Measurements from ENCODE around the gene ITGB3. TPM values are rescaled to one million over a fixed set of nuclear protein-coding genes. Genes with fewer than 3 reads are reported as not detected.

The ITGB3 gene
- total RNA-seq, 2 donors from 2014 or later: 2.0 to 2.1 TPM

- peaks cover 6% of the 10 kb centered on the region for H3K4me1 ChIP-seq
- DNase-seq (no peak), ATAC-seq (no peak)
- no peak overlapping the region for H3K4me3 ChIP-seq
- no peak for TF ChIP-seq POLR2A (IDR thresholded peaks at IDR 0.05)
- no peak for TF ChIP-seq CTCF (IDR thresholded peaks at IDR 0.05)
- H3K36me3 ChIP-seq (replicated peaks in 1 of 2; ENCODE audit: insufficient read depth in 1 of 2, low read depth in 2 of 2): no peaks in the 10 kb centered on the region
- 81 to 91% methylated on average over 4 to 6 of the region's 6 CpGs for WGBS, 2 donors
- intact Hi-C loops (cut with DNase I): no loop called here
- H3K27me3 ChIP-seq: no peaks in the 10 kb centered on the region
- no peaks in the 10 kb centered on the region for H3K9me3 ChIP-seq
- no peak overlapping the region for H3K27ac ChIP-seq
Observed at GRCh38 chr17:47295874-47296255, 42.2 kb downstream of the ITGB3 start.

GRCh38 chr17:47297661-47298400, 44.2 kb downstream of the ITGB3 start:
- Histone ChIP-seq H3K9me3 (no peaks in the 10 kb centered on the region), H3K36me3 (replicated peaks in 1 of 2; ENCODE audit: insufficient read depth in 1 of 2, low read depth in 2 of 2) (no peaks in the 10 kb centered on the region), H3K27me3 (no peaks in the 10 kb centered on the region), H3K4me3 (no peak overlapping the region), H3K27ac (no peak overlapping the region), H3K4me1 (peaks cover 6% of the 10 kb centered on the region)
- TF ChIP-seq POLR2A (IDR thresholded peaks at IDR 0.05): no peak
- TF ChIP-seq CTCF (IDR thresholded peaks at IDR 0.05): no peak
- no peak for DNase-seq
- ATAC-seq: no peak
- intact Hi-C loops (cut with DNase I): no loop called here
- 83 to 91% methylated on average over 4 of the region's 4 CpGs for WGBS, 2 donors

GRCh38 chr17:47298712-47299111, 45.1 kb downstream of the ITGB3 start:
- Histone ChIP-seq H3K9me3 (no peaks in the 10 kb centered on the region), H3K27me3 (no peaks in the 10 kb centered on the region), H3K36me3 (replicated peaks in 1 of 2; ENCODE audit: insufficient read depth in 1 of 2, low read depth in 2 of 2) (no peaks in the 10 kb centered on the region), H3K4me1 (peaks cover 6% of the 10 kb centered on the region), H3K27ac (no peak overlapping the region), H3K4me3 (no peak overlapping the region)
- DNase-seq (no peak), ATAC-seq (no peak)
- 98 to 99% methylated on average over 5 to 6 of the region's 6 CpGs for WGBS, 2 donors
- intact Hi-C loops (cut with DNase I): no loop called here
- TF ChIP-seq CTCF (IDR thresholded peaks at IDR 0.05) (no peak), POLR2A (IDR thresholded peaks at IDR 0.05) (no peak)

- Histone ChIP-seq H3K4me3 (no peak overlapping the region), H3K27ac (no peak overlapping the region), H3K4me1 (peaks cover 6% of the 10 kb centered on the region), H3K36me3 (replicated peaks in 1 of 2; ENCODE audit: insufficient read depth in 1 of 2, low read depth in 2 of 2) (no peaks in the 10 kb centered on the region), H3K27me3 (no peaks in the 10 kb centered on the region), H3K9me3 (no peaks in the 10 kb centered on the region)
- 37 to 65% methylated on average over 5 to 13 of the region's 13 CpGs for WGBS, 2 donors
- intact Hi-C loops (cut with DNase I): no loop called here
- TF ChIP-seq CTCF (IDR thresholded peaks at IDR 0.05) (no peak), POLR2A (IDR thresholded peaks at IDR 0.05) (no peak)
- ATAC-seq: peak; percentile 27
- DNase-seq: peak in 3 of 4 donors; percentile 25 to 41 (median 32)
Observed at GRCh38 chr17:47299239-47299910, 45.7 kb downstream of the ITGB3 start.
